H1 (cell line): ENCODE results near the gene TNS1. TPM values are rescaled to one million over a fixed set of nuclear protein-coding genes. Genes with fewer than 3 reads are reported as not detected.
A peak's percentile ranks its signal among the peaks of the same experiment; 100 is the strongest.

Experiments used
- CTCF ChIA-PET: fragments of 300-600 bp; sonication (Branson Sonifier 250); formaldehyde crosslinking; loops from one replicate; lab custom pipeline; 2021; ENCODE audit not compliant: partially characterized antibody; lab: Charles Lee
- POLR2A ChIA-PET: fragments of 300-600 bp; sonication (Branson Sonifier 250); formaldehyde crosslinking; loops from one replicate; lab custom pipeline; 2021; ENCODE audit warnings: inconsistent platforms; ENCODE audit not compliant: partially characterized antibody; lab: Charles Lee
- DNase-seq, 2 experiments: peaks; one replicate each; pipeline versions ENCODE4 v3.0.0 to v3.0.0-alpha.2; 2010 to 2022; ENCODE audit warnings: low spot score in 2 of 2, low read depth in 1 of 2, mixed read lengths in 1 of 2
- FAIRE-seq: peaks from 2 replicates; lab custom pipeline; 2011; peaks lifted over from hg19 to GRCh38; lab: Jason Lieb, UNC
- H2AFZ ChIP-seq: 2 replicates; pipeline ENCODE4 v1.8.1; 2012; ENCODE audit warnings: low read length, inconsistent platforms
- H2AK5ac ChIP-seq: 2 replicates; pipeline ENCODE4 v1.6.1; 2013; ENCODE audit warnings: low read depth, low read length
- H2BK120ac ChIP-seq: replicated peaks from 2 replicates; pipeline ENCODE3; 2013; ENCODE audit warnings: low read depth, low read length, inconsistent platforms
- H2BK12ac ChIP-seq: 2 replicates; pipeline ENCODE4 v1.6.1; 2013; ENCODE audit warnings: low read depth, low read length
- H2BK15ac ChIP-seq: 2 replicates; pipeline ENCODE4 v1.6.1; 2013; ENCODE audit warnings: low read length
- H2BK20ac ChIP-seq: 2 replicates; pipeline ENCODE4 v1.6.1; 2013; ENCODE audit warnings: low read length
- H2BK5ac ChIP-seq: 2 replicates; pipeline ENCODE4 v1.6.1; 2013; ENCODE audit warnings: low read depth, low read length
- H3K14ac ChIP-seq: 2 replicates; pipeline ENCODE4 v1.6.1; 2013; ENCODE audit warnings: inconsistent platforms; ENCODE audit not compliant: insufficient read length
- H3K18ac ChIP-seq: 2 replicates; pipeline ENCODE4 v1.6.1; 2013; ENCODE audit warnings: low read length; ENCODE audit errors: extremely low read depth
- H3K23ac ChIP-seq: 2 replicates; pipeline ENCODE4 v1.6.1; 2013; ENCODE audit warnings: inconsistent platforms; ENCODE audit not compliant: insufficient read length
- H3K23me2 ChIP-seq: 2 replicates; pipeline ENCODE4 v1.6.1; 2013; ENCODE audit warnings: low read depth, low read length
- H3K27ac ChIP-seq: 2 replicates; pipeline ENCODE4 v1.6.1; 2011; ENCODE audit warnings: low read depth, low read length, inconsistent platforms
- H3K27me3 ChIP-seq, 4 experiments: replicated peaks in 1 of 4; 1 replicate in 1 of 4; 2 replicates in 3 of 4; pipeline versions ENCODE4 v1.6.1 to v1.8.1; 2011 to 2013; ENCODE audit warnings: low read length in 3 of 4, mild to moderate bottlenecking in 3 of 4, inconsistent platforms in 2 of 4, mixed read lengths in 2 of 4, moderate library complexity in 1 of 4; ENCODE audit not compliant: control insufficient read depth in 3 of 4, insufficient read depth in 3 of 4; ENCODE audit errors: extremely low read depth in 1 of 4
- H3K36me3 ChIP-seq, 4 experiments: 2 replicates each; pipeline versions ENCODE4 v1.6.1 to v1.8.1; 2011 to 2013; ENCODE audit warnings: mild to moderate bottlenecking in 4 of 4, low read length in 3 of 4, moderate library complexity in 2 of 4, control low read depth in 1 of 4, inconsistent platforms in 1 of 4; ENCODE audit not compliant: insufficient read depth in 4 of 4, control insufficient read depth in 2 of 4
- H3K4ac ChIP-seq: replicated peaks from 2 replicates; pipeline ENCODE3; 2013; ENCODE audit warnings: low read length, low read depth, mixed read lengths, inconsistent platforms; ENCODE audit not compliant: insufficient read length
- H3K4me1 ChIP-seq, 4 experiments: replicated peaks in 1 of 4; 1 replicate in 1 of 4; 2 replicates in 3 of 4; pipeline versions ENCODE4 v1.6.1 to v1.8.1; 2011 to 2013; ENCODE audit warnings: low read length in 3 of 4, inconsistent platforms in 2 of 4, mixed read lengths in 1 of 4; ENCODE audit not compliant: insufficient read depth in 4 of 4, control insufficient read depth in 3 of 4
- H3K4me2 ChIP-seq, 2 experiments: 2 replicates each; pipeline versions ENCODE4 v1.6.1 to v1.8.1; 2011 to 2013; ENCODE audit warnings: low read depth in 2 of 2, low read length in 2 of 2, control low read depth in 1 of 2, inconsistent platforms in 1 of 2, mild to moderate bottlenecking in 1 of 2; ENCODE audit not compliant: insufficient read depth in 1 of 2
- H3K4me3 ChIP-seq, 4 experiments: fragments of 200-600, 300-600 bp in 1 of 4; sonication (generic), shearing (Covaris generic), sonication (Bioruptor Twin) in 1 of 4; 2 replicates each; pipeline versions ENCODE4 v1.5.1 to v1.8.1; 2011 to 2016; ENCODE audit warnings: low read length in 4 of 4, low read depth in 3 of 4, control low read depth in 2 of 4, inconsistent platforms in 2 of 4, mild to moderate bottlenecking in 2 of 4, mixed read lengths in 1 of 4, moderate library complexity in 1 of 4; ENCODE audit not compliant: insufficient read depth in 2 of 4; ENCODE audit errors: extremely low read depth in 1 of 4
- H3K56ac ChIP-seq: replicated peaks from 2 replicates; pipeline ENCODE3; 2013; ENCODE audit warnings: low read depth, mild to moderate bottlenecking, mixed read lengths, low read length, inconsistent platforms; ENCODE audit not compliant: insufficient read length
- H3K79me1 ChIP-seq: 2 replicates; pipeline ENCODE4 v1.6.1; 2013; ENCODE audit warnings: low read depth, low read length, control low read depth
- H3K79me2 ChIP-seq, 2 experiments: 2 replicates each; pipeline versions ENCODE4 v1.6.1 to v1.8.1; 2012 to 2013; ENCODE audit warnings: low read length in 2 of 2, mild to moderate bottlenecking in 2 of 2, inconsistent platforms in 1 of 2; ENCODE audit not compliant: insufficient read depth in 2 of 2, control insufficient read depth in 1 of 2
- H3K9ac ChIP-seq, 4 experiments: replicated peaks in 1 of 4; 1 replicate in 1 of 4; 2 replicates in 3 of 4; pipeline versions ENCODE4 v1.6.1 to v1.8.1; 2011 to 2013; ENCODE audit warnings: low read depth in 3 of 4, low read length in 3 of 4, control low read depth in 2 of 4, mild to moderate bottlenecking in 2 of 4, moderate library complexity in 2 of 4, inconsistent platforms in 1 of 4; ENCODE audit errors: extremely low read depth in 1 of 4
- H3K9me3 ChIP-seq, 2 experiments: 2 replicates each; pipeline versions ENCODE4 v1.6.1 to v1.8.1; 2012 to 2013; ENCODE audit warnings: mild to moderate bottlenecking in 2 of 2, moderate library complexity in 2 of 2, control low read depth in 1 of 2, inconsistent platforms in 1 of 2, low read depth in 1 of 2, low read length in 1 of 2, mixed read lengths in 1 of 2; ENCODE audit not compliant: insufficient read depth in 2 of 2
- H4K20me1 ChIP-seq, 2 experiments: replicated peaks in 1 of 2; 2 replicates each; pipeline versions ENCODE3 to v1.8.1; 2011 to 2013; ENCODE audit warnings: inconsistent platforms in 2 of 2, low read length in 2 of 2, mild to moderate bottlenecking in 1 of 2; ENCODE audit not compliant: insufficient read depth in 2 of 2, control insufficient read depth in 1 of 2
- H4K5ac ChIP-seq: 2 replicates; pipeline ENCODE4 v1.6.1; 2013; ENCODE audit warnings: low read length, low read depth, mixed read lengths, inconsistent platforms; ENCODE audit not compliant: insufficient read length
- H4K8ac ChIP-seq: 2 replicates; pipeline ENCODE4 v1.8.0; 2013; ENCODE audit warnings: mild to moderate bottlenecking, moderate library complexity, low read length, inconsistent platforms; ENCODE audit not compliant: insufficient read depth; ENCODE audit errors: extremely low read depth
- H4K91ac ChIP-seq: replicated peaks from 2 replicates; pipeline ENCODE3; 2013; ENCODE audit warnings: low read length, mixed read lengths, inconsistent platforms; ENCODE audit not compliant: insufficient read length
- CTCF ChIP-seq, 3 experiments: IDR thresholded peaks; 1 replicate in 2 of 3; 2 replicates in 1 of 3; pipeline versions ENCODE4 v1.5.1 to v1.6.1; 2011; ENCODE audit warnings: low read length in 3 of 3, mild to moderate bottlenecking in 3 of 3, inconsistent platforms in 2 of 3, low read depth in 1 of 3, moderate library complexity in 1 of 3; ENCODE audit not compliant: insufficient read depth in 1 of 3; ENCODE audit errors: control extremely low read depth in 1 of 3
- JUND ChIP-seq: IDR thresholded peaks from 2 replicates; pipeline ENCODE4 v1.6.1; 2011; ENCODE audit warnings: mild to moderate bottlenecking, improper control_type of control experiment, low read length
- RAD21 ChIP-seq, 2 experiments: IDR thresholded peaks in 1 of 2; conservative IDR thresholded peaks in 1 of 2; 2 replicates each; pipeline ENCODE4 v1.6.1; 2011; ENCODE audit warnings: low read depth in 2 of 2, low read length in 2 of 2, improper control_type of control experiment in 1 of 2, inconsistent platforms in 1 of 2, mild to moderate bottlenecking in 1 of 2, moderate library complexity in 1 of 2
- RBBP5 ChIP-seq: IDR thresholded peaks from 2 replicates; pipeline ENCODE4 v1.7.1; 2012; ENCODE audit warnings: low read depth, mild to moderate bottlenecking, inconsistent platforms, low read length, moderate library complexity, borderline replicate concordance
- WGBS, 2 experiments: shearing (Covaris generic) in 1 of 2; methylation state at CpG; one replicate each; pipeline versions ENCODE4 v1.1.6 to v1.1.7; 2013 to 2015; ENCODE audit warnings: low lambda C conversion rate in 2 of 2, mixed read lengths in 2 of 2, inconsistent platforms in 1 of 2, low coverage in 1 of 2, missing lambda C conversion rate in 1 of 2; ENCODE audit not compliant: insufficient replicate concordance in 2 of 2, insufficient coverage in 1 of 2, insufficient read length in 1 of 2; ENCODE audit errors: extremely low coverage in 1 of 2, missing lambda C conversion rate in 1 of 2; 5-methylcytosine and 5-hydroxymethylcytosine counted together
- polyA plus RNA-seq, 7 experiments: library from polyadenylated mRNA; depleted of rRNA in 3 of 7; stranded (reverse) in 5 of 7; unstranded in 2 of 7; fragments of >200 nt in 5 of 7; fragments of 200-250 nt in 2 of 7; gene quantifications; 1 replicate in 5 of 7; 2 replicates in 1 of 7; 4 replicates in 1 of 7; pipeline versions ENCODE4 v1.2.1 to v1.2.3, GENCODE V29; 2011 to 2013; ENCODE audit warnings: missing spikeins in 2 of 7, mixed read lengths in 2 of 7
- total RNA-seq: library from RNA; stranded (reverse); fragmentation: NEBNext Ultra II Directional; extraction: Animal tissue kit (Norgen Biotek cat#: 25700); gene quantifications from 2 replicates; pipeline ENCODE4 v1.2.1, GENCODE V29; 2021

The TNS1 gene
- total and polyA plus RNA-seq, 2 of the 8 experiments (the other 6 are each of a cell fraction or from before 2014, with no cell fraction given) = 1.5 to 5.1 TPM

- WGBS, 2 experiments = 79% methylated on average over 8 of the region's 10 CpGs; no CpG with 5 or more reads in 1 of the 2 experiments
- H3K36me3 ChIP-seq = no peaks in the 10 kb centered on the region
- H2BK20ac ChIP-seq = no peak overlapping the region
- H3K56ac ChIP-seq = no peak overlapping the region
- H3K27me3 ChIP-seq = peaks cover 0 to 4% (median 2%) of the 10 kb centered on the region in 4 experiments; a peak in 4 of 7 replicates
- H3K9me3 ChIP-seq = no peaks in the 10 kb centered on the region
- peaks cover 3 to 15% (median 9%) of the 10 kb centered on the region in 4 experiments for H3K4me1 ChIP-seq
- no peak overlapping the region for H2BK5ac ChIP-seq
- H3K23ac ChIP-seq = no peak overlapping the region
- H3K79me1 ChIP-seq = no peaks in the 10 kb centered on the region
- H4K20me1 ChIP-seq = no peaks in the 10 kb centered on the region
- POLR2A ChIA-PET = interaction anchor here (0.9 kb wide), 1 partner anchor 9 kb away, joined by 4 read pairs; no protein-coding TSS in a partner anchor
- no peak overlapping the region for H2BK120ac ChIP-seq
- no peak overlapping the region for H3K27ac ChIP-seq
- DNase-seq (no peak), FAIRE-seq (no peak)
- H3K18ac ChIP-seq = no peak overlapping the region
- 0 out of 2 replicates have a peak overlapping the region, but pooled peaks have one; percentile 0 for H2BK12ac ChIP-seq
- H4K91ac ChIP-seq = no peak overlapping the region
- H3K9ac ChIP-seq = no peak overlapping the region
- CTCF ChIA-PET = interaction anchor here (0.5 to 5.0 kb wide), 26 partner anchors 9 to 168 kb away, joined by 3 to 31 read pairs (median 4); no protein-coding TSS in a partner anchor
- no peak overlapping the region for H3K14ac ChIP-seq
- H3K79me2 ChIP-seq = no peaks in the 10 kb centered on the region
- H3K4me3 ChIP-seq = no peak overlapping the region
- no peak overlapping the region for H3K4ac ChIP-seq
- peaks cover 6% of the 10 kb centered on the region; the same call in 1 of the 2 replicates for H3K23me2 ChIP-seq
- H4K8ac ChIP-seq = no peak overlapping the region
- H3K4me2 ChIP-seq = no peak overlapping the region
- no peak overlapping the region for H2AK5ac ChIP-seq
- no peak overlapping the region for H4K5ac ChIP-seq
- H2BK15ac ChIP-seq = no peak overlapping the region
- TF ChIP-seq RBBP5 (no peak), RAD21 (IDR thresholded peaks at IDR 0.05 in 1 of 2, conservative IDR thresholded peaks at IDR 0.05 in 1 of 2; ENCODE audit: low read depth in 2 of 2, low read length in 2 of 2) (peak in 1 of 2 experiments; percentile 14; a peak in 1 of 4 replicates), CTCF (IDR thresholded peaks at IDR 0.05; ENCODE audit: control extremely low read depth in 1 of 3, insufficient read depth in 1 of 3, low read depth in 1 of 3, low read length in 3 of 3) (peak in 2 of 3 experiments; percentile 10 to 28; a peak in 3 of 4 replicates), JUND (no peak)
- no peak overlapping the region for H2AFZ ChIP-seq
Measured at GRCh38 chr2:217909156-217909820, 93.5 kb downstream of the TNS1 start.
